LNCAP (cell line): ENCODE measurements around the gene EIF2B5.

Experiments used
- TF ChIP-seq, protein P1 (sequence below): fragments of 450-650 bp; IDR thresholded peaks from 2 replicates; pipeline ENCODE4 v1.5.1; 2017; ENCODE audit warnings: mild to moderate bottlenecking

Gene EIF2B5

DNA sequence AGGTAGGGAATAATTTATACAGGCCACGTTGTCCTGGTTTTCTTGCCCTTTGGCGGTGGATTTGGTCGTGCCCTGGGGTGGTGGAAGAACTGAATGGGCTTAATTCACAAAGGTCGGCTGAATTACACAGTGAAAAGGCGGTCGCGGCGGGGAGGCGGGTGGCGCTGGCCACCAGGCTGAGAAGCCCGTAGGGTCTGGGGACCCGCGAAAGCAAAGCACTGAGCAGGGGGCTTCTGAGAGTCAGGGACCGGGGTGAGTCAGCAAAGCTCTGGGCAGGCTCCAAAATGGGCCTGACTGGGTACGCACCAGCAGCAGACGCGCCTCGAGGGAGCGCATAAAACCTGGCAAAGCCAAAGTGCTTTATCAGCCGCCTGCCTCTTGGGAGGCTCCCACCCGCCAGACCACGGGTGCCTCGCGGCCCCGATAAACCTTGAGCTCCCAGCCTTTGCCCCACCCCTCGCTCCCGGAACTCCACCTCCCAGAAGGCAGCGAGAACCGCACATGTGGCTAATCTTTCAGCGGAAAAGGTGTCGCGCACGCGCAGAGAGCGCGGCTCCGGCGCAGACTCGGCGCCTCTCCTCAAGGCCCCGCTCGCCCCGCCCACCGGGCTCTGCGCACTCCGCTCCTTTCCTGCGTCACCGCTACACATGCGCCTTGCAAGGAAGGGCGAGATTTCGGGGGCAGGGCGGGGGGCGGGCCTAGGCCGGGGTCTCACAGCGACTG is 50.5 kb downstream of the EIF2B5 start:
- TF ChIP-seq, protein P1, sequence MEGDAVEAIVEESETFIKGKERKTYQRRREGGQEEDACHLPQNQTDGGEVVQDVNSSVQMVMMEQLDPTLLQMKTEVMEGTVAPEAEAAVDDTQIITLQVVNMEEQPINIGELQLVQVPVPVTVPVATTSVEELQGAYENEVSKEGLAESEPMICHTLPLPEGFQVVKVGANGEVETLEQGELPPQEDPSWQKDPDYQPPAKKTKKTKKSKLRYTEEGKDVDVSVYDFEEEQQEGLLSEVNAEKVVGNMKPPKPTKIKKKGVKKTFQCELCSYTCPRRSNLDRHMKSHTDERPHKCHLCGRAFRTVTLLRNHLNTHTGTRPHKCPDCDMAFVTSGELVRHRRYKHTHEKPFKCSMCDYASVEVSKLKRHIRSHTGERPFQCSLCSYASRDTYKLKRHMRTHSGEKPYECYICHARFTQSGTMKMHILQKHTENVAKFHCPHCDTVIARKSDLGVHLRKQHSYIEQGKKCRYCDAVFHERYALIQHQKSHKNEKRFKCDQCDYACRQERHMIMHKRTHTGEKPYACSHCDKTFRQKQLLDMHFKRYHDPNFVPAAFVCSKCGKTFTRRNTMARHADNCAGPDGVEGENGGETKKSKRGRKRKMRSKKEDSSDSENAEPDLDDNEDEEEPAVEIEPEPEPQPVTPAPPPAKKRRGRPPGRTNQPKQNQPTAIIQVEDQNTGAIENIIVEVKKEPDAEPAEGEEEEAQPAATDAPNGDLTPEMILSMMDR, result no peak

DNA sequence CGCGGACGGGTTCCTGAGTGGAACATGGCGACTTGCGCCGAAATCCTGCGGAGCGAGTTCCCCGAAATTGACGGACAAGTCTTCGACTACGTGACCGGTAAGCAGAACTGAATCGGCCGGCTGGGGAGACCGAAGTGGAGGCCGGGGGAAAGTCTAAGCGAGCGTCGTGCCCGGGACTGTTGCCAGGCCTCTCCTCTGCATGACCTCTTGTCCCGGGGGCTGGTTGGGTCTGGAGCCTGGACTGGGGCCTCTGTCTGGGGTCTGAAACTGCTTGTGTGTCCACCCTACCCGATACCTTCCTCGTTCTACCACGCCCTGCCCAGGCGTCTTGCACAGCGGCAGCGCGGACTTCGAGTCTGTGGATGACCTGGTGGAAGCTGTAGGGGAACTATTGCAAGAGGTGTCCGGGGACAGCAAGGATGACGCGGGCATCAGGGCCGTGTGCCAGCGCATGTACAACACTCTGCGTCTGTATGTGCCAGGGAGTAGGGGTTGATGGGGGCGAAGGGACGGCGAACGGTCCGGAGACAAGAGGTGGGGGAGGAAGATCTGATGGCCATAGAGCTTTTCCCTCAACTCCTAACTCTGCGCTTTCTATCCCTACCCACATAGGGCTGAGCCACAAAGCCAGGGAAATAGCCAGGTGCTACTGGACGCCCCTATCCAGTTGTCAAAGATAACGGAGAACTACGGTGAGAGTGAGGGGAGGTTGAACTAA is 51.2 kb downstream of the EIF2B5 start, which contains the start of gene ABCF3:
Gene ABCF3, plus strand, starts transcription at position 16 of the 718 bp plus-strand sequence. Its CDS starts 9 bp downstream, at position 25.
- TF ChIP-seq, protein P1, result no peak

DNA sequence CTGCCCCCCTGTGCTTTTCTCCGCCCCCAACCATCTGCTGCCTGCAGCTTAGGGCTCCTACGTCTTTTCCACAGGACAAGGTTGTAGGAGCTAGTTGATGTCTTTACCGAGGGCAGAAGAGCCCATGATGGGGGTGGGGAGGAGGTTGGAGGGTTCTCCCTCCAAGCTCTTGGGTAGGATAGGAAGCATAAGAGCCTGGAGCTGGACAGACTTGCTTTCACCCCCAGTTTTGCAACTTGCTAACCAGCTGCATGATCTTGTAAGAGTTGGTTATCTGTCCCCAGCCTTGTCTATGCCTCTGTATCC is 51.7 kb downstream of the EIF2B5 start:
- TF ChIP-seq, protein P1, result no peak

DNA sequence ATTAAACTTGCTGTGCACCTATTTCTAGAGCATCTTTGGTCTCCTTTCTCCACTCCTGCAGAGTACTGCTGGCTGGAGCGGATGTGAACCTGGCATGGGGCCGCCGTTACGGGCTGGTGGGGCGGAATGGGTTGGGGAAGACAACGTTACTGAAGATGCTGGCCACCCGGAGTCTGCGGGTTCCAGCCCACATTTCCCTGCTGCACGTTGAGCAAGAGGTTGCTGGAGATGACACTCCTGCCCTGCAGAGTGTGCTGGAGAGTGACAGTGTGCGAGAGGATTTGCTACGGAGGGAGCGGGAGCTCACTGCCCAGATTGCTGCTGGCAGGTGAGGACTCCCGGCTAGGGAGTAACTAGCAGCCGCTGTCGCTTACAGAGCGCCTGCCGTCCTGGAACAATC is 52.9 kb downstream of the EIF2B5 start:
- TF ChIP-seq, protein P1, result no peak

DNA sequence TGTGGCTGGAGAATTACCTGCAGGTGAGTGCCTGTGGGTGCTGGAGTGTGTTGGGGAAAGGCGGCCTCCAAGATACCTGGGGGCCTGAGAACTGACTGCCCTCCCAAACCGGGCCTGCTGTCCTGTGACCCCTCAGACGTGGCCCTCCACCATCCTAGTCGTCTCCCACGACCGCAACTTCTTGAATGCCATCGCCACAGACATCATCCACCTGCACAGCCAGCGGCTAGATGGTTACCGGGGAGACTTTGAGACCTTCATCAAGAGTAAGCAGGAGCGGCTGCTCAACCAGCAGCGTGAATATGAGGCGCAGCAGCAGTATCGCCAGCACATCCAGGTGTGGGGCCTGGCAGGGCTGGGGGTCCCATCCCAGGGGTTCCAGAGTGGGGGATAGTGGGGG is 54.3 kb downstream of the EIF2B5 start:
- TF ChIP-seq, protein P1, result no peak

DNA sequence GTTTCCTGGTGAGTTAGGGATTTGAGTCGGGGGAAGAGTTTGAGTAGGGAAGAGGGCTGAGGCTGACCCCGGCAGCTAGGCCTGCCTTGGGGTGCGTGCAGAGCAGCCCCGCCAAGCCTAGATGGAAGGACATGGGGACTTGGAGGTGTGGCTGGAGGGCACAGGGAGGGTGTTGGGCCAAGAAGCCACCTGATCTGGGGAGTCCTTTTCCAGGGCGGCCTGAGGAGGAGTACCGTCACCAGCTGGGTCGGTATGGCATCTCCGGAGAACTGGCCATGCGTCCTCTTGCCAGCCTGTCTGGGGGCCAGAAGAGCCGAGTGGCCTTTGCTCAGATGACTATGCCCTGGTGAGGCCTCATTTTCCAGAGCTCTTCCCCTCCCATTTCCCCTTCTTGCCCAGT is 57.7 kb downstream of the EIF2B5 start:
- TF ChIP-seq, protein P1, result no peak

DNA sequence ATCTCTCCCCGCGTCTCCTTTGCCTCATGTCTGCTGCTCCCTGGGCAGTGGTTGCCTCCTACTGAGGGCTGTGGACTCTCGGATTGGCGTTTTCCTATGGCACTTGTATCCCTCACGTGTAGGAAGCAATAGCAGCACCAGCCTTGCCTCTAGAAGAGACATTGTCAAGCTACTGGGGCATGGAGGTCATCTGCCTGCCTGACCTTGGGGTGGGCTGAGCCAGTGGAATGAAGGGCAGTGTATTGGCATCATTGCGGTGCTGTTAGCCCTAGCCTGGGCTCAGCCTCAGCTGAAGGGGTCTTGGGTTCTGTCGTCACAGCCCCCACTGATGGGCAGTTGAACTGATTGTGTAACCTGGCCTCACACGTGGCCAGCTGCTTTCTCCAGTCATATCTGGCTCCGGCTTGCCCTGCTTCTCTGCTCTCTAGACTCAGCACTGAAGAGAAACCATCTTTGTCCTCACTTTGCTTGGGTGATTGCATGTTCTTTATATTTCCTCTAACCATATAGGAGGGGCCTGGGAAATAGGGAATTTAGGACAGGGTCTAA is 58.9 kb downstream of the EIF2B5 start:
- TF ChIP-seq, protein P1, result no peak
